GM18517 (cell line): ENCODE measurements around the gene GREM2.

Experiments
- ATAC-seq: cut with Tn5 transposase; IDR thresholded peaks from one replicate; pipeline ENCODE4 v1.9.1; 2021; ENCODE audit warnings: mild to moderate bottlenecking, moderate library complexity; ENCODE audit not compliant: unreplicated experiment

Gene GREM2

DNA sequence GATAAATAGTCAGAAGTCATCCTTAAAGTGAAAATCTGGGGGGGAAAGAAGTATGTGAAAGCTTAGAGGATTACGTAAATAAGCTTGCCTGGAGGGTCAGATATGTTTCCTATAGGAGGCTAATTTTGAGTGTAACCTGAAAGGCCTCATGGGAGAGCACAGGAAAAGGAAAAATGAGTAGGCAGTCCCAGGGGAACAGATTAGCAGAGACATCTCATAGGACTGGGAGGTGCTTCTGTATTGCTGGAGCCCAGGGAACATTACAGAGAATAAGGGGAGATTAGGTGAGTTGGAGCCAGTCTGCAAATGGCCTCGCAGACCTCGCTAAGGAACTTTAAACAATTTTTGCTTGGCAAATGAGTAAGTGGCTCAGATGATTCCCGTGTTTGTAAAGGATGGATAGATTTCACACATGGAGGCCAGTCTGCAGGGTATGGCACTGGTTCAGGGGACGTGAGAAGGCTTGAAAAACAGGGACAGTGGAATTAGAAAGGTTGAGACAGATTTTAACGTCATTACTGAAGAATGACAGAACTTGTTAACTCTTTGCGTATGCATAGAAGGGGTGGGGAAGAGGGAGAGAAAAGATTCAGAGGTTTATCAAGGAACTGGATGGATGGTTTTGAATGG lies 149.1 kb downstream of the GREM2 start:
- ATAC-seq: no peak

DNA sequence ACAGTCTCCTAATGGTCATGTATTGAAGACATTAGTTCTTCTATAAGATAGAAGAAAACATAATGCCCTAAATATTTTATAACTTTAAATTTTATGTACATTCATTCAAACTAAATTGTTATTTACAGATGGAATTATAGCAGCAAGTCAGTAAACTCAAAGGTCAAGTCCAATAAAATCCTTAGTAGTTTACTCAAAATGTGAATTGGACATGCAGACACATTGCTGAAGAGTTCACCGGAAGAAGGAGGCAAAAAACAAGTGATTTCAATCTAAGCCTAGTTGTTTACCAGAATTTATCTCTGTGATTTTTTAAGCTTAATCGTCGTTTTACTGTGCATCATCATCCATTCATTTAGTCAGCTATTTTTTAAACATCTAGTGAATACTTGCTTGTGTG lies 149.7 kb downstream of the GREM2 start:
- no peak for ATAC-seq

DNA sequence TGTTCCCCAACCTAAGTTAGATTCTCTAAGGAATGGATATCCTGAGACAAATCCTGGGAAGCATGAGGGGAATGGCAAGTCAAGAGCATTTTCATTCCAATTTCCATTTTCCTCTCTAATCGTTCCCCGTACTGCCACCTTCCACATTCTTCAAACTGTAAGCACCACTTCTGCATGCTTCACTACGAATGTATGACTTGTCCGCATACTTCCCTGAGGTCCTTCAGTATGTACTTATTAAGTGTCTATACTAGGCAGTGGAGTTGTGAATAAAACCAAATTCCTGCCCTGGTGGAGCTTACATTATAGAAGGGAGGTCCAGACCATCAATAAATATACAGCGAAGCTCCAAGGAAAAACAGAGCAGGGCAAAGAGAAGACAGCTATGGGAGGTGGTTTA lies 154.8 kb downstream of the GREM2 start:
- no peak for ATAC-seq

DNA sequence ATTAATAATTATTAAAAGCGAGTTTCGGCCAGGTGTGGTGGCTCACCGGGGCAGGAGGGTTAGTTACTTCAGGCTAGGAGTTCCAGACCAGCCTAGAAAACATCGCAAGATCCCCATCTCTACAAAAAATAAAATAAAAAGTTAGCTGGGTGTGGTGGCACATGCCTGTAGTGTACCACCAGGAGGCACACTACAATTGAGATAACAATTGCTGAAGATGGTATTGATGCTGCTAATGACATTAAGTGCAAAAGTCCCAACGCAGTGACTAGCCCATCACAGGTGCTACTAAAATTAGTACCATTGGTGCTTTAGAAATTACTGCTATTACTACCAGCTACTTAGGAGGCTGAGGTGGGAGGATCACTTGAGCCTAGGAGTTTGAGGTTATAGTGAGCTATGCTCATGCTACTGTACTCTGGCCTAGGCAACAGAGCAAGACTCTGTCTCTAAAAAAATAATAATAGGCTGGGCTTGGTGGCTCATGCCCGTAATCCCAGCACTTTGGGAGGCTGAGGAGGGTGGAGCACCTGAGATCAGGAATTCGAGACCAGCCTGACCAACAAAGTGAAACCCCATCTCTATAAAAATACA lies 156.6 kb downstream of the GREM2 start:
- no peak for ATAC-seq

DNA sequence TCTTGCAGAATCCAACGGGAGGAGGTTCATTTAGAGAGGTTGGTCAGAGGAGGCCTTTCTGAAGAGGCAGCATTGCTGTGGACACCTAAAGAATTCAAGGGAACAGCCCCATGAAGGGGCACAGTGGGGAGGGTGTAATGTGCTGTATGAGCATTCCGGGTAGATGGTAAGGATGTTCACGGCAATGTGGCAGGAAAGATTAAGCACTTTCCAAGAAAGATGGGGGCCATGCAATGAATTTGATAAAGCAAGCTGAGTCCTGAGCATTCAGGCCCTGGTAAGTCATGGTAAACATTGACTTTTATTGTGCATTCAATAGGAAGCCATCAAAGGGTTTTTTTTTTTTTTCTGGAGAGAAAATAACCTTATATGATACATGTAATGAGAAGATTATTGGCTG lies 166.6 kb downstream of the GREM2 start:
- ATAC-seq: no peak

DNA sequence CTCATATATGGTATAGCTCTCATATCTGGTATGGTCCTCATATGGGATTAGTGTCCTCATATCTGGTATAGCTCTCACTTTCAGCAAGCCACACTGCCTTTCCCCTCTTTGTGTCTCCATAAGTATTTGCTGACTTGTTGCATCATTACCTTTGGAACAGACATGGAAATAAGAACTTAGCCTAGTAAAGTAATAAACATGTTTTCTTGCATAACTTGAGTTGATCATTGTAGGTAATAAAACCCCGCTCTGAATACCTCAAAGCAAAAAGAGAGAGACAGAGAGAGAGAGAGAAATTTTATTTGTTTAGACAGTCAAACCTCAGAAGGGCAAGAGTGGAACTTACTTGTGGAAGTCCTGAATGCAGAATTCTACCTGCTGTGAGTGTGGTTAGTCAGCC lies 170.3 kb downstream of the GREM2 start:
- no peak for ATAC-seq
